Stimulated activated CD4-positive, alpha-beta T cell treated with anti-CD3 and anti-CD28 coated beads, Interleukin-1b, Interleukin-23, amount 100 ng/mL, for 24 hours (primary cell): Measurements from ENCODE around the gene TAB3.

Experiments used
- DNase-seq, 4 experiments: peaks; one replicate each; pipeline ENCODE4 v3.0.0-alpha.2; 2020; ENCODE audit warnings: low read depth in 4 of 4, low spot score in 1 of 4

TAB3 gene

GRCh38 chrX:30889147-30890140 lies at the start of gene TAB3:
Gene TAB3 (minus strand): TSS chrX:30889254. CDS start chrX:30859588, 29,666 bp downstream.
- DNase-seq = peak; percentile 63 to 78 (median 74)

- no peak for DNase-seq
Measured at GRCh38 chrX:30938295-30938694, 49.2 kb upstream of the TAB3 start.

GRCh38 chrX:30935985-30936384 lies 46.9 kb upstream of the TAB3 start:
- no peak for DNase-seq

GRCh38 chrX:30931920-30932319 lies 42.9 kb upstream of the TAB3 start:
- no peak for DNase-seq

GRCh38 chrX:30930679-30931078 lies 41.6 kb upstream of the TAB3 start:
- no peak for DNase-seq

- no peak for DNase-seq
Measured at GRCh38 chrX:30930143-30930542, 41.1 kb upstream of the TAB3 start.

- DNase-seq = no peak
Measured at GRCh38 chrX:30920271-30920670, 31.2 kb upstream of the TAB3 start.

- DNase-seq = no peak
Measured at GRCh38 chrX:30918480-30918879, 29.4 kb upstream of the TAB3 start.

- no peak for DNase-seq
Measured at GRCh38 chrX:30913492-30913891, 24.4 kb upstream of the TAB3 start.

GRCh38 chrX:30910124-30910860 lies 21.2 kb upstream of the TAB3 start:
- DNase-seq = no peak

GRCh38 chrX:30906726-30907125 lies 17.7 kb upstream of the TAB3 start:
- no peak for DNase-seq

GRCh38 chrX:30905321-30905720 lies 16.3 kb upstream of the TAB3 start:
- DNase-seq = no peak

GRCh38 chrX:30904632-30905031 lies 15.6 kb upstream of the TAB3 start:
- DNase-seq = no peak

GRCh38 chrX:30904186-30904585 lies 15.1 kb upstream of the TAB3 start:
- no peak for DNase-seq

- DNase-seq = no peak
Measured at GRCh38 chrX:30900227-30900626, 11.2 kb upstream of the TAB3 start.

- DNase-seq = no peak
Measured at GRCh38 chrX:30898886-30899285, 9.8 kb upstream of the TAB3 start.

- DNase-seq = no peak
Measured at GRCh38 chrX:30895370-30895769, 6.3 kb upstream of the TAB3 start.

GRCh38 chrX:30893206-30893605 lies 4.2 kb upstream of the TAB3 start:
- no peak for DNase-seq

GRCh38 chrX:30892591-30892990 lies 3.5 kb upstream of the TAB3 start:
- DNase-seq = no peak

GRCh38 chrX:30888526-30889146 lies 418 bp downstream of the TAB3 start:
- peak in 2 of 4 experiments; percentile 1 to 5 for DNase-seq

GRCh38 chrX:30887721-30888120 lies 1.3 kb downstream of the TAB3 start:
- peak in 3 of 4 experiments; percentile 18 to 47 (median 39) for DNase-seq

GRCh38 chrX:30887288-30887687 lies 1.8 kb downstream of the TAB3 start:
- no peak for DNase-seq
